ENCODE measurements around the gene CKS1B. TPM values are rescaled to one million over a fixed set of nuclear protein-coding genes. Genes with fewer than 3 reads are reported as not detected.
A peak's percentile ranks its signal among the peaks of the same experiment; 100 is the strongest.

Gene CKS1B
- total and polyA plus RNA-seq, 4 donors = 32.4 to 57.9 (median 44.4) TPM

- H3K9me3 ChIP-seq (ENCODE audit: control insufficient read depth in 4 of 4, low read length in 3 of 4) = no peaks in the 10 kb centered on the region
- peak; percentile 76 for DNase-seq (ENCODE audit: low spot score)
- TF ChIP-seq FOXA1 (IDR thresholded peaks at IDR 0.05) (no peak), RXRA (IDR thresholded peaks at IDR 0.05) (peak; percentile 29 to 42)
- WGBS = 15% methylated on average over 9 of the region's 9 CpGs
- no peak overlapping the region for H3K9ac ChIP-seq (ENCODE audit: low read depth in 1 of 2, low read length in 2 of 2)
- H3K27me3 ChIP-seq (ENCODE audit: control insufficient read depth in 4 of 4, insufficient read depth in 4 of 4, low read length in 3 of 4) = no peaks in the 10 kb centered on the region
- peaks cover 49 to 90% (median 67%) of the 10 kb centered on the region in 4 donors for H3K4me1 ChIP-seq (ENCODE audit: control insufficient read depth in 4 of 4, insufficient read depth in 4 of 4, low read length in 3 of 4)
- peaks cover 3 to 19% (median 9%) of the 10 kb centered on the region in 4 donors for H3K36me3 ChIP-seq (ENCODE audit: control insufficient read depth in 4 of 4, insufficient read depth in 3 of 4, low read depth in 1 of 4, low read length in 3 of 4)
- peak overlapping the region in 1 of 2 donors; percentile 29 for H3K27ac ChIP-seq (ENCODE audit: low read depth in 1 of 2, low read length in 2 of 2)
- no peak overlapping the region for H3K4me3 ChIP-seq (ENCODE audit: low read depth in 1 of 3, low read length in 3 of 3)
Measured at GRCh38 chr1:155012026-155012546, 37.6 kb downstream of the CKS1B start.

- no peaks in the 10 kb centered on the region for H3K27me3 ChIP-seq (ENCODE audit: control insufficient read depth in 4 of 4, insufficient read depth in 4 of 4, low read length in 3 of 4)
- peaks cover 42 to 90% (median 64%) of the 10 kb centered on the region in 4 donors for H3K4me1 ChIP-seq (ENCODE audit: control insufficient read depth in 4 of 4, insufficient read depth in 4 of 4, low read length in 3 of 4)
- H3K27ac ChIP-seq (ENCODE audit: low read depth in 1 of 2, low read length in 2 of 2) = no peak overlapping the region
- H3K9ac ChIP-seq (ENCODE audit: low read depth in 1 of 2, low read length in 2 of 2) = no peak overlapping the region
- WGBS = 63% methylated on average over 3 of the region's 3 CpGs
- DNase-seq (ENCODE audit: low spot score) = no peak
- no peak overlapping the region for H3K4me3 ChIP-seq (ENCODE audit: low read depth in 1 of 3, low read length in 3 of 3)
- H3K36me3 ChIP-seq (ENCODE audit: control insufficient read depth in 4 of 4, insufficient read depth in 3 of 4, low read depth in 1 of 4, low read length in 3 of 4) = peaks cover 3 to 19% (median 9%) of the 10 kb centered on the region in 4 donors
- H3K9me3 ChIP-seq (ENCODE audit: control insufficient read depth in 4 of 4, low read length in 3 of 4) = no peaks in the 10 kb centered on the region
- peak in 1 of 2 donors; percentile 16 for TF ChIP-seq RXRA (IDR thresholded peaks at IDR 0.05)
- peak in 1 of 2 donors; percentile 30 for TF ChIP-seq HNF4A (conservative IDR thresholded peaks at IDR 0.05)
- TF ChIP-seq FOXA1 (IDR thresholded peaks at IDR 0.05) = no peak
Measured at GRCh38 chr1:155012776-155013602, 38.5 kb downstream of the CKS1B start.

- Histone ChIP-seq H3K27me3 (ENCODE audit: control insufficient read depth in 4 of 4, insufficient read depth in 4 of 4, low read length in 3 of 4) (no peaks in the 10 kb centered on the region), H3K36me3 (ENCODE audit: control insufficient read depth in 4 of 4, insufficient read depth in 3 of 4, low read depth in 1 of 4, low read length in 3 of 4) (peaks cover 3 to 19% (median 9%) of the 10 kb centered on the region in 4 donors)
- peak; percentile 54 for DNase-seq (ENCODE audit: low spot score)
Measured at GRCh38 chr1:155013632-155014031, 39.2 kb downstream of the CKS1B start.

More at GRCh38 chr1:155013632-155014031, 39.2 kb downstream of the CKS1B start:
- H3K4me3 ChIP-seq (ENCODE audit: low read depth in 1 of 3, low read length in 3 of 3) = no peak overlapping the region
- no peak overlapping the region for H3K9ac ChIP-seq (ENCODE audit: low read depth in 1 of 2, low read length in 2 of 2)
- H3K27ac ChIP-seq (ENCODE audit: low read depth in 1 of 2, low read length in 2 of 2) = no peak overlapping the region
- H3K4me1 ChIP-seq (ENCODE audit: control insufficient read depth in 4 of 4, insufficient read depth in 4 of 4, low read length in 3 of 4) = peaks cover 36 to 86% (median 58%) of the 10 kb centered on the region in 4 donors
- 31% methylated on average over 8 of the region's 8 CpGs for WGBS
- no peaks in the 10 kb centered on the region for H3K9me3 ChIP-seq (ENCODE audit: control insufficient read depth in 4 of 4, low read length in 3 of 4)
- TF ChIP-seq RAD21 (IDR thresholded peaks at IDR 0.05) = no peak
- no peak for TF ChIP-seq GABPA (IDR thresholded peaks at IDR 0.05 in 1 of 2, conservative IDR thresholded peaks at IDR 0.05 in 1 of 2)
- TF ChIP-seq MAX (IDR thresholded peaks at IDR 0.05) = no peak
- TF ChIP-seq CTCF (IDR thresholded peaks at IDR 0.05; ENCODE audit: low read depth, low read length, missing input control) = no peak
- no peak for TF ChIP-seq RXRA (IDR thresholded peaks at IDR 0.05)
- TF ChIP-seq ZBTB33 (IDR thresholded peaks at IDR 0.05) = no peak
- no peak for TF ChIP-seq NR2F2 (IDR thresholded peaks at IDR 0.05)
- no peak for TF ChIP-seq ATF3 (IDR thresholded peaks at IDR 0.05)
- TF ChIP-seq YY1 (IDR thresholded peaks at IDR 0.05) = no peak
- no peak for TF ChIP-seq JUND (IDR thresholded peaks at IDR 0.05)
- no peak for TF ChIP-seq FOXA2 (IDR thresholded peaks at IDR 0.05)
- TF ChIP-seq TAF1 (conservative IDR thresholded peaks at IDR 0.05) = no peak
- TF ChIP-seq EGR1 (IDR thresholded peaks at IDR 0.05; ENCODE audit: low read depth in 2 of 2) = no peak
- no peak for TF ChIP-seq HNF4G (IDR thresholded peaks at IDR 0.05)
- no peak for TF ChIP-seq REST (IDR thresholded peaks at IDR 0.05)
- TF ChIP-seq SP1 (IDR thresholded peaks at IDR 0.05) = no peak
- no peak for TF ChIP-seq FOXA1 (IDR thresholded peaks at IDR 0.05)
- TF ChIP-seq HNF4A (conservative IDR thresholded peaks at IDR 0.05) = no peak
